ENCODE measurements around the gene AKR1C4.

The AKR1C4 gene

GRCh38 chr10:5266804-5267203 is 70.2 kb downstream of the AKR1C4 start:
- Histone ChIP-seq H3K36me3 (ENCODE audit: insufficient read depth, low read length) (no peaks in the 10 kb centered on the region), H3K27me3 (ENCODE audit: insufficient read depth, low read length) (peaks cover 7% of the 10 kb centered on the region; the same call in 1 of the 2 replicates), H3K4me1 (ENCODE audit: control insufficient read depth, insufficient read depth, low read length, unreplicated experiment) (no peaks in the 10 kb centered on the region), H2AFZ (ENCODE audit: low read length, unreplicated experiment) (no peak overlapping the region), H3K27ac (ENCODE audit: low read depth, low read length) (no peak overlapping the region), H3K4me3 (ENCODE audit: low read depth, low read length) (no peak overlapping the region), H3K79me2 (ENCODE audit: control insufficient read depth, insufficient read depth, low read length, unreplicated experiment) (no peaks in the 10 kb centered on the region)

DNA sequence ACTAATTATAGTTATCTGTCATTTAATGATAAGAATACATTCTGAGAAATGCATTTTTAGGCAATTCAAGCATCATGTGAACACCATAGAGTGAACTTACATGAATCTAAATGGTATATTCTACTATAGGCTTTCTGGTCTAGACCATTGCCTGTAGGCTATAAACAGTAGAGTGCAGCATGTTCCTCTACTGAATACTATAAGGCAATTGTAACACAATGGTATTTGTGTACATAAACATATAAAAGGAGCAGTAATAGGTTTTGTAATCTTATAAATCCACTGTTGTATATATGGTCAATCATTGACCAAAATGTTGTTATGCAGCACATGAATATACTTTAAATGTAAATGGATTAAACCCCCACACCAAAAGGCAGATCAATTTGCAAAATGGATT is 71.6 kb downstream of the AKR1C4 start:
- no peak overlapping the region for H2AFZ ChIP-seq (ENCODE audit: low read length, unreplicated experiment)
- H3K27ac ChIP-seq (ENCODE audit: low read depth, low read length) = no peak overlapping the region
- H3K36me3 ChIP-seq (ENCODE audit: insufficient read depth, low read length) = no peaks in the 10 kb centered on the region
- no peak overlapping the region for H3K4me3 ChIP-seq (ENCODE audit: low read depth, low read length)
- peaks cover 5% of the 10 kb centered on the region; the same call in 1 of the 2 replicates for H3K27me3 ChIP-seq (ENCODE audit: insufficient read depth, low read length)
- no peaks in the 10 kb centered on the region for H3K79me2 ChIP-seq (ENCODE audit: control insufficient read depth, insufficient read depth, low read length, unreplicated experiment)
- H3K4me1 ChIP-seq (ENCODE audit: control insufficient read depth, insufficient read depth, low read length, unreplicated experiment) = no peaks in the 10 kb centered on the region

Measured in ACC112 (cell line).